ENCODE measurements around the gene OR51G1.

- TF ChIP-seq RAD21 (IDR thresholded peaks at IDR 0.05; ENCODE audit: low read depth) (no peak), REST (IDR thresholded peaks at IDR 0.05; ENCODE audit: low read depth) (no peak), YY1 (IDR thresholded peaks at IDR 0.05; ENCODE audit: low read depth) (no peak)
Observed at GRCh38 chr11:4882543-4882942, 41.6 kb downstream of the OR51G1 start.
